Osteocyte (in vitro differentiated cells): ENCODE results near the gene SERPINE3. TPM values are rescaled to one million over a fixed set of nuclear protein-coding genes. Genes with fewer than 3 reads are reported as not detected.

Experiments used
- DNase-seq: peaks from one replicate; pipeline ENCODE4 v3.0.0; 2021; ENCODE audit warnings: mixed read lengths; ENCODE audit not compliant: unreplicated experiment; ENCODE audit errors: extremely low spot score
- H3K27ac Mint-ChIP-seq: one replicate; pipeline ENCODE4 v1.8.0; 2021; ENCODE audit warnings: mild to moderate bottlenecking, mixed read lengths; ENCODE audit not compliant: unreplicated experiment
- H3K27me3 Mint-ChIP-seq: one replicate; pipeline ENCODE4 v1.8.0; 2021; ENCODE audit warnings: mixed read lengths; ENCODE audit not compliant: unreplicated experiment
- H3K36me3 Mint-ChIP-seq: one replicate; pipeline ENCODE4 v1.8.0; 2021; ENCODE audit warnings: mixed read lengths; ENCODE audit not compliant: unreplicated experiment
- H3K4me1 Mint-ChIP-seq: one replicate; pipeline ENCODE4 v1.8.0; 2021; ENCODE audit warnings: mixed read lengths; ENCODE audit not compliant: unreplicated experiment
- H3K4me3 Mint-ChIP-seq: one replicate; pipeline ENCODE4 v1.8.0; 2021; ENCODE audit warnings: mild to moderate bottlenecking, moderate library complexity, mixed read lengths; ENCODE audit not compliant: unreplicated experiment
- H3K9me3 Mint-ChIP-seq: one replicate; pipeline ENCODE4 v1.8.0; 2021; ENCODE audit warnings: mixed read lengths; ENCODE audit not compliant: unreplicated experiment
- total RNA-seq: library from RNA; stranded (reverse); gene quantifications from 2 replicates; pipeline ENCODE4 v1.2.1, GENCODE V29; 2021
- TF ChIP-seq, protein P1 (sequence below): fragments of 200-600 bp; sonication (generic); IDR thresholded peaks from 2 replicates; pipeline ENCODE4 v1.5.0; 2021; ENCODE audit warnings: antibody characterized with exemption, mild to moderate bottlenecking, moderate library complexity

The SERPINE3 gene
- total RNA-seq, 1 donor from 2014 or later: not detected

DNA sequence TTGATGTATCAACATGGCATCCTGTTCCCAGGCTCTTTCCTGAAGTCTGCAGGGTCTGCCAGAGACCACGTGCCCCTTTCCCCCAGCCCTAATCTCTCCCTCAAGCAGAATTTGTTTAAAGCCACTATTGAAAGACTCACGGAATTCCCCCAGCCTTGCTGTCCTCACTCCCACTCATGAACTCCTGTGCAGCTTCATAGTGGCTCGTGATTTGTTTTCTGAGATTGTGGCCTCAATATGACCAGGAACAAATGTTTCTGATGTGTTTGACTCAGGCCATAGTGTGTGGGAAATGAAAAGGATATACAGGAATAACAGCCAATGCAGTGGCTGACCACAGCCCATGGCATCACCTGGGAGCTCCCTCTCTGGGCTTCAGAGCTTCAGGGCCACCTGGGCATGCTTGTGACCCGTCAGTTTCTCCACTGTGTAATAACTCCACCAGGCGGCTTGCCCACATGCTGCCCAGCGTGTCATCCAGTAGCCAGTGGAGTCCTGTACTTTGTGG, 8.1 kb upstream of the SERPINE3 start:
- no peak overlapping the region for H3K4me3 Mint-ChIP-seq
- peaks cover 3% of the 10 kb centered on the region for H3K27me3 Mint-ChIP-seq
- H3K36me3 Mint-ChIP-seq: no peaks in the 10 kb centered on the region
- TF ChIP-seq, protein P1, sequence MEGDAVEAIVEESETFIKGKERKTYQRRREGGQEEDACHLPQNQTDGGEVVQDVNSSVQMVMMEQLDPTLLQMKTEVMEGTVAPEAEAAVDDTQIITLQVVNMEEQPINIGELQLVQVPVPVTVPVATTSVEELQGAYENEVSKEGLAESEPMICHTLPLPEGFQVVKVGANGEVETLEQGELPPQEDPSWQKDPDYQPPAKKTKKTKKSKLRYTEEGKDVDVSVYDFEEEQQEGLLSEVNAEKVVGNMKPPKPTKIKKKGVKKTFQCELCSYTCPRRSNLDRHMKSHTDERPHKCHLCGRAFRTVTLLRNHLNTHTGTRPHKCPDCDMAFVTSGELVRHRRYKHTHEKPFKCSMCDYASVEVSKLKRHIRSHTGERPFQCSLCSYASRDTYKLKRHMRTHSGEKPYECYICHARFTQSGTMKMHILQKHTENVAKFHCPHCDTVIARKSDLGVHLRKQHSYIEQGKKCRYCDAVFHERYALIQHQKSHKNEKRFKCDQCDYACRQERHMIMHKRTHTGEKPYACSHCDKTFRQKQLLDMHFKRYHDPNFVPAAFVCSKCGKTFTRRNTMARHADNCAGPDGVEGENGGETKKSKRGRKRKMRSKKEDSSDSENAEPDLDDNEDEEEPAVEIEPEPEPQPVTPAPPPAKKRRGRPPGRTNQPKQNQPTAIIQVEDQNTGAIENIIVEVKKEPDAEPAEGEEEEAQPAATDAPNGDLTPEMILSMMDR: no peak
- no peak overlapping the region for H3K27ac Mint-ChIP-seq
- no peak for DNase-seq
- no peaks in the 10 kb centered on the region for H3K4me1 Mint-ChIP-seq
- no peaks in the 10 kb centered on the region for H3K9me3 Mint-ChIP-seq

DNA sequence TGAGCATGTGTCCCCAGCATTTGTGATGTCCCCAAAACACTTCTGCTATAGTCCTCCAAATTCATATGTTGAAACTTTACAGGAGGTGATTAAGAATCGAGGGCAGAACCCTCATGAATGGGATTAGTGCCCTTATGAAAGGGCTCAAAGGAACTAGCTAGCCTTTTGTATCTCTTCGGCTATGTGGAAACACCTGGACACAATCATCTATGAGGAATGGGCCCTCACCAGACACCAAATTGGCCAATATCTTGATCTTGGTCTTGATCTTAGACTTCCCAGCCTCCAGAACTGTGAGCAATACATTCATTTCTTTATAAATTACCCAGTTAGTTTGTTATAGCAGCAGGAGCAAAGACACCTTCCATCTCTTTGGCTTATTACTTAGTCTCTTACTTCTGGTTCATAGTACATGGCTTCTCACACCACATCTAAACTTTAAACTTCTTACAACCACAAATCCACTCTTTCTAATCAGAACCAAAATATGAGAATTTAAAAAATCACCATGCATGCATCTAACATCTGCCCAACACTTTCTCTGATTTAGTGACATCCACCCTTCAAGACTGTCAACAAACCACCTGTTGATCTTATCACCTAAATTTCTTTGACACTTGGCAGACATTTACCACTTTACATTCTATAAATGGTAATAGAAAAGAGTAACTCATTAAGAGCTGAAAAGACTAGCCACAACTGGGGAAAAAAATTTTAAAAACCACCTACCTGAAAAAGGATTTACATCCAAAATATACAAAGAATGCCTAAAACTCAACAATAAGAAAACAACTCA, 6.7 kb upstream of the SERPINE3 start:
- no peak for DNase-seq
- TF ChIP-seq, protein P1: no peak
- H3K4me1 Mint-ChIP-seq: no peaks in the 10 kb centered on the region
- peaks cover 3% of the 10 kb centered on the region for H3K27me3 Mint-ChIP-seq
- H3K27ac Mint-ChIP-seq: no peak overlapping the region
- no peak overlapping the region for H3K4me3 Mint-ChIP-seq
- no peaks in the 10 kb centered on the region for H3K36me3 Mint-ChIP-seq
- H3K9me3 Mint-ChIP-seq: no peaks in the 10 kb centered on the region

DNA sequence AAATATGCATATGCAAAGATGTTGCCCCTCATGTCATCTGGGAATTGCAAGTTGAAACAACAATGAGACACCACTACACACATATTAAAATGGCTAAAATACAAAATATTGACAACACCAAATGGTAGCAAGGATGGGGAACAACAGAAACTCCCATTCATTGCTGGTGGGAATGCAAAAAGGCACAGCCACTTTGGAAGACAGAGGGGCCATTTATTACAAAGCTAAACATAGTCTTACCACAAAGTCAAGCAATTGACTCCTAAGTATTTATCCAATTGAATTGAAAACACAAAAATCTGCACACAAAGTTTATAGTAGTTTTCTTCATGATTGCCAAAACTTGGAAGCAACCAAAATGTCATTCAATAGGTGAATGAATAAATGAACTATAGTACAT, 6.1 kb upstream of the SERPINE3 start:
- Mint-ChIP-seq H3K4me3 (no peak overlapping the region), H3K27me3 (peaks cover 3% of the 10 kb centered on the region), H3K4me1 (no peaks in the 10 kb centered on the region), H3K9me3 (no peaks in the 10 kb centered on the region), H3K36me3 (no peaks in the 10 kb centered on the region), H3K27ac (no peak overlapping the region)
- TF ChIP-seq, protein P1: no peak
- DNase-seq: no peak

DNA sequence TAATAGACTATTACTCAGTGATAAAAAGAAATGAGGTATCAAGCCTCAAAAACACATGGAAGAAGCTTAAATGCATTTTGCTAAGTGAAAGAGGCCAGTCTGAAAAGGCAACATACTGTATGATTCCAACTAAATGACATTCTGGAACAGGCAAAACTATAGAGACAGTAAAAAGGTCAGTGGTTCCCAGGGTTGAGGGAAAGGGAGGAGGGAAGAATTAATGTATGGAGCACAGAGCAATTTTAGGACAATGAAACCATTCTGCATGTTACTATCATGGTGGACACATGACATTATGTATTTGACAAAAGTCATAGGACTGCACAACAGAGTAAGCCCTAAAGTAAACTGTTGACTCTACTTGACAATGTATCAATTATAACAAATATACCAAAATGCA, 5.7 kb upstream of the SERPINE3 start:
- Mint-ChIP-seq H3K27ac (no peak overlapping the region), H3K4me1 (no peaks in the 10 kb centered on the region), H3K27me3 (peaks cover 3% of the 10 kb centered on the region), H3K4me3 (no peak overlapping the region), H3K9me3 (no peaks in the 10 kb centered on the region), H3K36me3 (no peaks in the 10 kb centered on the region)
- no peak for DNase-seq
- TF ChIP-seq, protein P1: no peak

DNA sequence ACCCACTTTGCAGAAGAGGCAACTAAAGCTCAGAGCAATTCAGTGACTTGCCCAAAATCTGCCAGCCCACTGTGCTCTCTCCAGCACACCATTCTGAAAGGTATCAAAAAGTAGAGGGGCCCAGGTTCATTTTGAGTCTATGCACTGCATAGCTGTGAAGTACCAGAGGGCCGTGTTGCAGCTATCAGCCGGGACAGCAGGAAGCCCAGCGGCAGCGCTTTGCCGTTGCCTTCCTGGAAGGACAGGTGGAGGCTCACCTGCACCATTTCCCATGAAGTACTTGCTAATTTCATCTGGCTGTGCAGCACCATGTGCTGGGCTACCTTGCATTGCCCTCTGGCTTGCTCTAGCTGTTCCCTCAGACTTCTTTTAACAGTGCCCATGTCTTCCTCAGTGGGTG, 2.7 kb upstream of the SERPINE3 start:
- H3K4me3 Mint-ChIP-seq: no peak overlapping the region
- no peak overlapping the region for H3K27ac Mint-ChIP-seq
- no peaks in the 10 kb centered on the region for H3K27me3 Mint-ChIP-seq
- DNase-seq: no peak
- TF ChIP-seq, protein P1: no peak
- no peaks in the 10 kb centered on the region for H3K9me3 Mint-ChIP-seq
- no peaks in the 10 kb centered on the region for H3K4me1 Mint-ChIP-seq
- H3K36me3 Mint-ChIP-seq: no peaks in the 10 kb centered on the region
